Gastroesophageal sphincter (tissue), 3 donors: ENCODE results near the gene WWC2.
"Not testable (repeated sequence)": the region's sequence is repeated elsewhere in the genome, so short reads cannot be mapped to it uniquely, and the experiment has no call there.

Experiments used
- CTCF ChIP-seq, 4 experiments: fragments of 200-600 bp in 2 of 4; fragments of 450-650 bp in 2 of 4; sonication (generic) in 1 of 4; IDR thresholded peaks; one replicate each; pipeline ENCODE4 v1.5.1; 2017 to 2019; ENCODE audit warnings: antibody characterized with exemption in 4 of 4, mild to moderate bottlenecking in 2 of 4, moderate library complexity in 2 of 4
- POLR2A ChIP-seq, 2 donors: fragments of 450-650 bp; IDR thresholded peaks; one replicate each; pipeline ENCODE4 v1.6.1; 2017; ENCODE audit warnings: antibody characterized with exemption in 2 of 2, mild to moderate bottlenecking in 2 of 2, moderate library complexity in 1 of 2

- not testable (repeated sequence) for TF ChIP-seq CTCF, POLR2A (IDR thresholded peaks at IDR 0.05)
Observed at GRCh38 chr4:183150664-183151063, 51.6 kb downstream of the WWC2 start.
